Osteocyte (in vitro differentiated cells): ENCODE data around the gene RIC8A. TPM values are rescaled to one million over a fixed set of nuclear protein-coding genes. Genes with fewer than 3 reads are reported as not detected.
"Not testable (repeated sequence)": the region's sequence is repeated elsewhere in the genome, so short reads cannot be mapped to it uniquely, and the experiment has no call there.

Source experiments
- DNase-seq: peaks from one replicate; pipeline ENCODE4 v3.0.0; 2021; ENCODE audit warnings: mixed read lengths; ENCODE audit not compliant: unreplicated experiment; ENCODE audit errors: extremely low spot score
- H3K27ac Mint-ChIP-seq: one replicate; pipeline ENCODE4 v1.8.0; 2021; ENCODE audit warnings: mild to moderate bottlenecking, mixed read lengths; ENCODE audit not compliant: unreplicated experiment
- H3K27me3 Mint-ChIP-seq: one replicate; pipeline ENCODE4 v1.8.0; 2021; ENCODE audit warnings: mixed read lengths; ENCODE audit not compliant: unreplicated experiment
- H3K36me3 Mint-ChIP-seq: one replicate; pipeline ENCODE4 v1.8.0; 2021; ENCODE audit warnings: mixed read lengths; ENCODE audit not compliant: unreplicated experiment
- H3K4me1 Mint-ChIP-seq: one replicate; pipeline ENCODE4 v1.8.0; 2021; ENCODE audit warnings: mixed read lengths; ENCODE audit not compliant: unreplicated experiment
- H3K4me3 Mint-ChIP-seq: one replicate; pipeline ENCODE4 v1.8.0; 2021; ENCODE audit warnings: mild to moderate bottlenecking, moderate library complexity, mixed read lengths; ENCODE audit not compliant: unreplicated experiment
- H3K9me3 Mint-ChIP-seq: one replicate; pipeline ENCODE4 v1.8.0; 2021; ENCODE audit warnings: mixed read lengths; ENCODE audit not compliant: unreplicated experiment
- CTCF ChIP-seq: fragments of 200-600 bp; sonication (generic); IDR thresholded peaks from 2 replicates; pipeline ENCODE4 v1.5.0; 2021; ENCODE audit warnings: antibody characterized with exemption, mild to moderate bottlenecking, moderate library complexity
- total RNA-seq: library from RNA; stranded (reverse); gene quantifications from 2 replicates; pipeline ENCODE4 v1.2.1, GENCODE V29; 2021

RIC8A gene
- total RNA-seq, 1 donor from 2014 or later = 125 TPM

- H3K4me1 Mint-ChIP-seq = peaks cover 27% of the 10 kb centered on the region
Observed at GRCh38 chr11:235609-235996, 28.1 kb downstream of the RIC8A start.

GRCh38 chr11:235997-236773, 28.7 kb downstream of the RIC8A start, which contains the start of gene SIRT3:
Gene SIRT3, minus strand, starts transcription at chr11:236342. Its CDS starts 14 bp downstream, at chr11:236328.
- Mint-ChIP-seq H3K27me3 (no peaks in the 10 kb centered on the region), H3K4me1 (peaks cover 27% of the 10 kb centered on the region), H3K36me3 (peaks cover 12% of the 10 kb centered on the region), H3K9me3 (no peaks in the 10 kb centered on the region), H3K27ac (peak within 1 kb of the TSS; percentile 98), H3K4me3 (peak within 1 kb of the TSS; percentile 94)
- peak; percentile 91 for DNase-seq
- peak; percentile 7 for TF ChIP-seq CTCF

More at GRCh38 chr11:235609-235996, 28.1 kb downstream of the RIC8A start:
- Mint-ChIP-seq H3K36me3 (peaks cover 12% of the 10 kb centered on the region), H3K27ac (peak overlapping the region; percentile 83), H3K4me3 (peak overlapping the region; percentile 84), H3K27me3 (no peaks in the 10 kb centered on the region), H3K9me3 (no peaks in the 10 kb centered on the region)
- TF ChIP-seq CTCF = no peak
- DNase-seq = no peak

GRCh38 chr11:236774-237767, 29.6 kb downstream of the RIC8A start, which contains the start of gene PSMD13:
Gene PSMD13, plus strand, starts transcription at chr11:236976. Its CDS starts 74 bp downstream, at chr11:237050.
- no peaks in the 10 kb centered on the region for H3K9me3 Mint-ChIP-seq
- peak within 1 kb of the TSS; percentile 94 for H3K4me3 Mint-ChIP-seq
- peak within 1 kb of the TSS; percentile 98 for H3K27ac Mint-ChIP-seq
- H3K36me3 Mint-ChIP-seq = peaks cover 20% of the 10 kb centered on the region
- H3K27me3 Mint-ChIP-seq = no peaks in the 10 kb centered on the region
- no peak for TF ChIP-seq CTCF
- peak; percentile 95 for DNase-seq
- H3K4me1 Mint-ChIP-seq = peaks cover 27% of the 10 kb centered on the region

- not testable (repeated sequence) for H3K27me3 Mint-ChIP-seq, H3K9me3 Mint-ChIP-seq, DNase-seq
- H3K4me1 Mint-ChIP-seq = peaks cover 27% of the 10 kb centered on the region
- H3K36me3 Mint-ChIP-seq = peaks cover 26% of the 10 kb centered on the region
- peak overlapping the region; percentile 98 for H3K27ac Mint-ChIP-seq
- H3K4me3 Mint-ChIP-seq = peak overlapping the region; percentile 94
Observed at GRCh38 chr11:238346-238745, 30.8 kb downstream of the RIC8A start.

- DNase-seq = no peak
- H3K4me1 Mint-ChIP-seq = peaks cover 21% of the 10 kb centered on the region
- peaks cover 38% of the 10 kb centered on the region for H3K36me3 Mint-ChIP-seq
- H3K4me3 Mint-ChIP-seq = no peak overlapping the region
- no peaks in the 10 kb centered on the region for H3K27me3 Mint-ChIP-seq
- no peak overlapping the region for H3K27ac Mint-ChIP-seq
- H3K9me3 Mint-ChIP-seq = no peaks in the 10 kb centered on the region
- TF ChIP-seq CTCF = no peak
Observed at GRCh38 chr11:240315-240714, 32.8 kb downstream of the RIC8A start.
